GF-D8 (cell line): ENCODE results near the gene WDR81.
"Not testable (repeated sequence)": the region's sequence is repeated elsewhere in the genome, so short reads cannot be mapped to it uniquely, and the experiment has no call there.

ENCODE experiments used
- DNase-seq: peaks from one replicate; lab custom pipeline; 2025; lab: John Stamatoyannopoulos, UW

WDR81 gene

DNA sequence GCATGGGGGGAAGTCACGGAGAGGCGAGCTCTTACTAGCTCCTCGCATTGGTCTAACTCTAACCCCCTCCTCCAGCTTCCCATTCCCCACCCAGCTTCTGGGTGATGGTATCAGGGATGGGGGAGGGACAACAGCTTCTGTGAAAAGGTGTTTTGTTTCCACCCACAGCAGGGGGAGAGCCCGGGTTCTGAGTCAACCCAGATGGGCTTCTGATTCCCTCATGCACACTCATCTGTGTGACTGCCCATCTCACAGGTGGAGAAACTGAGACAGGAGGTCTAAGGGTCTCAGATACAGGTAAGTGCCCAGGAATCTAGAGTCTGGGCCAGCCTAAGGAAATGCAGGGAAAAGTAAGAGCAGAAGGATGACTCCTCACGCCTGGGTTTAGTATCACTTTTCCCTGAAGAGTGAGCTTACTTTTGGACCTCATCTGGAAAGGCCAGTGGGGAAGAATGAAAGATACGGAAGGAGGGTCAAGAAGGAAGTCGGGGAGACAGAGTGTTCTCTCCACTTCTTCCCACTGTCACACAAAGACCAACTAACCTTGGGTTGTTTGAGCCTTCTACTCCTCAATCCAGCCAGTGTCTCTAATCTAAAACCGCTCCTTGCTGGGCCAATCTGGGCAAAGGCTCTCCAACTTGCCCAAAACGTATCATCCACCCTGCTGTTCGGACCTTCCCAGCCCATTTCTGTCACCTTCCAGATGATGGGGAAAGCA lies 11.2 kb upstream of the WDR81 start:
- no peak for DNase-seq

DNA sequence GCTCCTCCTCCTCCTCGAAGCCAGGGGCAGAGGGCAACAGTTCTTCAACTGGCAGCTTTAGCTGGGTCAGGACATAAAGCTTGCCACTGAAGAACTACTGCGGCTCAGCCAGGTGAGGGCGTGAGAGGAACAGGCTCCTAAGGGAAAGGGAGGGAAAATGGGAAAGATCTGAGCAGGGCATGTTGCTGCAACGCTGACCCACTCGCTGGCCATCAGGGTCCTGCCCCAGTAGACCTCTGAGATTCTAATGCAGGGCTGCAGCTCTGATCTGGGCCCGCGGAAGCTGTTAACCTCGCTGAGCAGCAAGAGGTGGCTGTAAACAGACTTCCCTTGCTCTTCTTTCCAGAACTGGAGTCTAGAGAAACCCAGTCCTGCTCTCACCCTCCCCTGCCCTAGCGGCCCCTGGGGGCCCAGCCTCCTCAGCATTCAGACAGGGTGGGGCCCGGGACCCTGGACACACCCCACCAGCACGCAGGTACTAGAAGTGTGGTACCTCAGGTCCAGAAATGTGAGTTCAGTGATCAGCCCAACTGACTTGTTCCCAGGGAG lies 10.6 kb upstream of the WDR81 start:
- DNase-seq, result peak; percentile 1

DNA sequence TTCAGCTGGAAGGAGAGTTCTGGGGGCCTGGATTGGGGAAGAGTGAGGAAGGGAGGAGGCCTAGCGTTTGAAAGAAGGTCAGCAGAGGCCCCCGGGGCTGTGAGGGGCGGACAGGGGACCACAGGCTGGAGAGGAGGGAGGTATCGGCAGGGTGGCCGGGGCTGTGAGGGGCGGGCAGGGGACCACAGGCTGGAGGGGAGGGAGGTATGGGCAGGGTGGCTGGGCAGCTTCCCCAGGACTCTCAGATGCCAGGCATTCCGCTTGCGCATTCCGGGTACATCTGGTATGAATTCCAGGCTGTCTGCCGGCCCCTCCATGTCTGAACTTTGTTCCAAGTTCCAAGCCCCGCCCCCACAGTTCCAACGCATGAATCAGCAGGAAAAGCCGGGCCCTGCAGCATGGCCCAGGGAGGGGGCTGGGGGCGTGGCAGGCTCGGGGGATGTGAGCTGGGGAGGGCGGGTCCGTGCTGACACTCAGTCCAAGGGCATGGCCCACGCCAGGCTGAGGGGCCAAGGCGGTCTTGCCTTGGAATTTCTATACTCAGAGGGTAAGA lies 10.0 kb upstream of the WDR81 start:
- no peak for DNase-seq

DNA sequence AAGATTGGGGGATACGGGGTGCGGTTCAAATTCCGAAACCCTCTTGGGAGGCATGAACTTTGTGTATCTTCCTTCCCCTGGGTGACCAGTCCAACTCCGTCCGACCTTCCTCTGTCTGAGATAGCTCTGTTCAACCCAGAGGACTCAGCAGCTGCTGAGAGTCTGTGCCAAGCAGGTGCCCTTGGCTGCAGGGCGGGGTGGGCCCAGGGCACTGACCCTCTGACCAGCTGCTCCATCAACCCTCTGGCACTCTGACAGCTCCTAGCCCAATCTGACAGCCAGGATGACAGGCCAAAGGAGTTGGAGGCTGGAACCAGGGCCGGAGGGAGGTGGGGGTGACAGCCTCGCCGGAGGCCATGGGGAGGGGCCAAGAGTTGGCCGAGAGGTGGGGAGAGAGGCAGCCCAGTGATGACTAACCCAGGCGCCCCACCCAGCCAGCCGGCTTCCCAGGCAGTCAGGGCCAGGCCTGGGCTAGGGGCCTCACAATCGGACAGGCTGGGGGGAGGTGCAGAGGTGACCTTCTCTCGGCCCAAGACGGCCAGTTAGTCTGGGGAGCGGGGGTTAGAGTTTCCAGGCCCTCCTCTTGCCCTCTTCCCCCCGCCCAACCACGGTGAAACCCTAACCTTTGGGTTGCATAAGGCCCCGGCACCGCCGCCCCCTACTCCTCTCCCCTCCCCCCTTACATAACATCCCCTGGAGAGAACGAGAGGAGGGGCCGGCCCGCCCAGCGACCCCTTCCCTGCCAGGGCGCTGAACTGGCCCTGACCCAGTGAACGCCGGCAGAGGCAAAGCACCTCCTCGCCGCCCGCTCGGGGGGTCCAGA lies 9.3 kb upstream of the WDR81 start:
- DNase-seq, result no peak

DNA sequence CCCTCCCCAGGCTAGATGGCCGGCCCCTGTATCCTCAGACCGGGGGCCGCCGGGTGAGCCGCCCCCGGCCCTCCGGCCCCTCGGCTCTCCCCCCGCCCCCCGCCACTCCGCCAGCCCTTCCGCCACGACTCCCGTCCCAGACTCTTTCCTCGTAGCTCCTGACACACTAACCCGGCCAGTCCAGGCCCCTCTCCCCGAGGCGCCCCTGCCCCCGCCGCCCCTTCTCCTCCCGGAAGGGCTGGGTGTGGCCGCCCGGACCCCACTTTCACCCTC lies 8.8 kb upstream of the WDR81 start:
- DNase-seq, result no peak

DNA sequence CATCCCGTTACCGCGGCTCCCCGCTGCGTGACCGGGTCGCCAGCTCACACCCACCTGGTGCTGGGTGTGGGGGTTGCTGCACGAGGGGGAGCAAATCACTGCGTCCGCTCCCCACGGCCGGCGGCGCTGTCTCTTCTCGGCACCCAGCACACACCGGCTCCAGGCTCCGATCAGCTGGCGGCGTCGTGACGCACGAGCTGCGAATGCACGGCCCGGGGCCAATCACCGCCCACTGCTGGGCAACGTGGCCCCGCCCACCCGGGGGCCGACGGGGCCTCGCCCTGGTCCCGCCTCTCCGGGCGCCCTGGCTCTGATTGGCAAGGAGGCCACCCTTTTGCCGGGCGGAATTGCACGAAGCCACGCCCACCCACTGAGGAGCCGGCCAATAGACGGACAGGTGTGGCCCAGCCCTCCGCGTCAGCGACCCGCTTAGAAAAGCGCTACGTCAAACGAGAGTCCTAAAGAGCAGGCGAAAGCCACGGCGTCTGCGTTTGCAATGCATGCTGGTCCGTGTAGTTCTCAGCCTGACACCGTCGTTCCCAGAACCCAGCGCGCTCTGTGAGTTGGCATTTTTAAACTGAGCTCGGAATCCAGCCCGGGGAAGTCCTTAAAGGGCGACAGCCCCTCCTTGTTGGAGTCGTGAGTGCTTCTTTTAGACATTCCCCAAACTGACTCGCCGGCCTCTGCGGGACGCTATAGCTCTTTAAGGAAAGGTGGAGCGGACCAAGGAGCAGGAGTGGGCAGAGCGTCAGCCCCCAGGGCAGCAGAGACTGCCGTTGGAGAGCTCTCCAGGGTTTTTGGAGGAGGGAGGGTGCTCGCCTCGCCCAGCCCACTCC lies 8.2 kb upstream of the WDR81 start:
- DNase-seq, result peak; percentile 93

DNA sequence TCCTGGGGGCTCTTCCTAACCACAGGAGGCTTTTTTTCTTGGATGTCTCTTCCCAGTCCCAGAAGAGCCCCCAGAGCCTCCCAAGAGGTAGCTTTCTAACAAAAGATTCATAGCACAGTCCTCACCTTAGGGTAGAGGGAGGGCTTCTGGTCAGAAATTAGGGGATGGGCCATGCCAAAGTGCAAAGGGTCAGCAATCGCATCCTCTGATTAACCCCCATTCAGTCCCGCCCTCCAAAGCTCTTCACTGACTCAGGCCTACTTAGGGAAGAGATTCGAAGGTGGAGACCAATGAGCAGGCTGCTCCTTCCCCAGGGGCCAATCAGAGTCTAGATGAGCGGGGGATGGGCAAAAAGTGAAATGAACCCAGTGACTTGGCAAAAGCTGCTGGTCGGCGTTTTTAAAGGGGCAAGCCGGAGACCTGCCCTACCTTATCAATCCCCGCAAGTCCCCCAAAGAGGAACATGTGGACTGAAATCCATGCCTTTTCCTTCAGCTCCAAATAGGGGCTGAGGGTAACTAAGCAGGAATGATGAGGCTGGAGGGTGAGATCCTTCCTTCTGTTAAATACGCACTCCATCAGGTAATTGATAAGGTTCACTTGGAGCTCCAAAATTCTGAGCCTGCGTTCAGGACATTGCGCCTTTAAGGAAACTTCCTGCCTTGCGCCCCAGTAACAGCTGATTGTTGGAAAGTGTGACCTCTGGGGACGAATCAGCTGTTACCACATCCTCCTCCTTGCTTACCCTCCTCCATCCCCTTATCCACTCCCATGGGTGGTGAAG lies 7.4 kb upstream of the WDR81 start:
- DNase-seq, result peak; percentile 87

DNA sequence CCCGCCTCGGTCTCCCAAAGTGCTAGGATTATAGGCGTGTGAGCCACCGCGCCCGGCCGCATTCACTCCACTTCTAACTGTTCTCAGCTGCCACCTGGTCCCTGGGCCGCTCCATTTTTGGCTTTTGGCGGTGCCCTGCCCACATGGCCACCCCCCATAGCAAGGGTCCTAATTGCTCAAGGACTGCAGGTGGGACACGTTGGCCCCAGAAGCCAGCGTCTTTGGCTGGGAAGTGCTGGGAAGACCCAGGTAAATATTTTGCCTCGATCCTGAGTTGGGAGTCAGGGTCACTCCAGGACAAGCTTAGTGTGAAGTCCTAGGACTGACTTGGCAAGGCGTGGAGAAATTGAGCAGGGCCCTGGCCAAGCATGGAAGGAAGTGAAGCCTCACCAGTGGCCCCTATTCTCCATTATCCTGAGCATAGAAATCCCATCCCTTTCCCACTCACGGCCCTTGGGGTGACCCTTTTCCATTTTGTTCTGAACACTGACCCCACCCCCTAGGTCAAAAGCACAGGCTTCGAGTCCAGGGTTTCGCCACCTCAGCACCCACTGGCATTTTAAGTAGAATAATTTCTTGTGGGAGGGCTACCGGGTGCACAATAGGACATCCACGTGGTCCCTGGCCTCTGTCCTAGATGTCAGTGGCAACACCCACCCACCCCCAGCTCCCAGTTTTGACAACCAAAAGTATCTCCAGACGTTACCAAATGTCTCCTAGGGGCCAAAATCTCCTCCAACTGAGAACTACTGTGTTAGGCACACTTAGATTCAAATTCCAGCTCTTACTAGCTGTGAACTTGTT lies 5.9 kb upstream of the WDR81 start:
- DNase-seq, result no peak

DNA sequence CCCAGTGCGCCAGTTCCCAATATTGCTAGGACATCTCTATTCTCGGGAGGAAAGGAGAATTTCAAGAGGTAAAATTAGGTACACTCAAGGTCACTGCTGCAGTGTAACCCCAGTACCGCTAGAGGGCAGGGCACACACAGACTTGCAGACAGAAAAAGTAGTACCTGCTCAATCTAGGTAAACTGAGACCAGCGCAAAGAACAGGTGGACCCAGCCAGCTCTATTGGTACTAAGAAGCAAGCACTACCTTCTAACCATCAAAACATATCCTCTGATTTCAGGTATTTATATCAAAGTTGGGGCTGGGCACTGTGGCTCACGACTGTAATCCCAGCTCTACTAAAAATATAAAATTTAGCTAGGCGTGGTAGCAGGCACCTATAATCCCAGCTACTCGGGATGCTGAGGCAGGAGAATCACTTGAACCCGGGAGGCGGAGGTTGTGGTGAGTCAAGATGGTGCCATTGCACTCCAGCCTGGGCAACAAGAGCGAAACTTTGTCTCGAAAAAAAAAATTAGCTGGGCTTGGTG lies 3.6 kb upstream of the WDR81 start:
- DNase-seq, result no peak

DNA sequence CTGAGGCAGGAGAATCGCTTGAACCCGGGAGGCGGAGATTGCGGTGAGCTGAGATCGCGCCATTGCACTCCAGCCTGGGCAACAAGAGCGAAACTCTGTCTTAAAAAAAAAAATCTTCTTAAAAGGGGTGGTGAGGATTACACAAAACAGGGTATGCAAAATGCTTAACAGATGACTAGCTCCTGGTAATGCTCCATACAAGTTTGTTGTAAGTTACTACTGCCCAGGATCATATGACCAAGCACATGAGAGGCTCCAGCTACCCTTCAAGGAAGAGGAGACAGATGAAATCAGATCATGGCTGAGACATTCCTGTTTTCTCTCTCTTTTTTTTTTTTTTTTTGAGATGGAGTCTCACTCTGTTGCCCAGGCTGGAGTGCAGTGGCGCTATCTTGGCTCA lies 2.5 kb upstream of the WDR81 start:
- not testable (repeated sequence) for DNase-seq

DNA sequence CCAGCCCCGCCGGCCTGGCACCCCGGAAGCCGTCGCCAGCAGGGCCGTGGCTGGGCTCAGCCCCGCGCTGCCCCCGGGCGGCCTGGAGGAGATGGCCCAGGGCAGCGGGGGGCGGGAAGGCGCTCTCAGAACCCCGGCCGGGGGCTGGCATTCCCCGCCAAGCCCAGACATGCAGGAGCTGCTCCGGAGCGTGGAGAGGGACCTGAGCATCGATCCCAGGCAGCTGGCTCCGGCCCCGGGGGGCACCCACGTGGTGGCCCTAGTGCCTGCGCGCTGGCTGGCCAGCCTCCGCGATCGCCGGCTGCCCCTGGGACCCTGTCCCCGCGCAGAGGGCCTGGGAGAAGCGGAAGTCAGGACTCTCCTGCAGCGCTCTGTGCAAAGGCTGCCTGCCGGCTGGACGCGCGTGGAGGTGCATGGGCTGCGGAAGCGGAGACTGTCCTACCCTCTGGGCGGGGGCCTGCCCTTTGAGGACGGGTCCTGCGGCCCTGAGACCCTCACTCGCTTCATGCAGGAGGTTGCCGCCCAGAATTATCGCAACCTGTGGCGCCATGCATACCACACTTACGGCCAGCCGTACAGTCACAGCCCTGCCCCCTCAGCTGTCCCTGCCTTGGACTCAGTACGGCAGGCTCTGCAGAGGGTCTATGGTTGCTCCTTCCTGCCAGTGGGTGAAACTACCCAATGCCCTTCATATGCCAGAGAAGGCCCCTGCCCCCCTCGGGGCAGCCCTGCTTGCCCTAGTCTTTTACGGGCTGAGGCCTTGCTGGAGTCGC lies 551 bp downstream of the WDR81 start:
- DNase-seq, result no peak

DNA sequence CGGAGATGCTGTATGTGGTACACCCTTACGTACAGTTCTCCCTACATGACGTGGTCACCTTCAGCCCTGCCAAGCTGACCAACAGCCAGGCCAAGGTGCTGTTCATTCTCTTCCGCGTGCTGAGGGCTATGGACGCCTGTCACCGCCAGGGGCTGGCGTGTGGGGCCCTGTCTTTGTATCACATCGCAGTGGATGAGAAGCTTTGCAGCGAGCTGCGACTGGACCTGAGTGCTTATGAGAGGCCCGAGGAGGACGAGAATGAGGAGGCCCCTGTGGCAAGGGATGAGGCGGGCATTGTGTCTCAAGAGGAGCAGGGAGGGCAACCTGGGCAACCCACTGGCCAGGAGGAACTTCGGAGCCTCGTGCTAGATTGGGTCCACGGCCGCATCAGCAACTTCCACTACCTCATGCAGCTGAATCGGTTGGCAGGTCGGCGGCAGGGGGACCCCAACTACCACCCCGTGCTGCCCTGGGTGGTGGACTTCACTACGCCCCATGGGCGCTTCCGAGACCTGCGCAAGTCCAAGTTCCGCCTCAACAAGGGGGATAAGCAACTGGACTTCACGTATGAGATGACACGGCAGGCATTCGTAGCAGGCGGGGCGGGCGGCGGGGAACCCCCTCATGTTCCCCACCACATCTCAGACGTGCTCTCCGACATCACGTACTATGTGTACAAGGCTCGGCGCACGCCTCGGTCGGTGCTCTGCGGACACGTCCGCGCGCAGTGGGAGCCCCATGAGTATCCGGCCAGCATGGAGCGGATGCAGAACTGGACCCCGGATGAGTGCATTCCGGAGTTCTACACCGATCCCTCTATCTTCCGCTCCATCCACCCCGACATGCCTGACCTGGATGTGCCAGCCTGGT lies 1.4 kb downstream of the WDR81 start:
- no peak for DNase-seq

DNA sequence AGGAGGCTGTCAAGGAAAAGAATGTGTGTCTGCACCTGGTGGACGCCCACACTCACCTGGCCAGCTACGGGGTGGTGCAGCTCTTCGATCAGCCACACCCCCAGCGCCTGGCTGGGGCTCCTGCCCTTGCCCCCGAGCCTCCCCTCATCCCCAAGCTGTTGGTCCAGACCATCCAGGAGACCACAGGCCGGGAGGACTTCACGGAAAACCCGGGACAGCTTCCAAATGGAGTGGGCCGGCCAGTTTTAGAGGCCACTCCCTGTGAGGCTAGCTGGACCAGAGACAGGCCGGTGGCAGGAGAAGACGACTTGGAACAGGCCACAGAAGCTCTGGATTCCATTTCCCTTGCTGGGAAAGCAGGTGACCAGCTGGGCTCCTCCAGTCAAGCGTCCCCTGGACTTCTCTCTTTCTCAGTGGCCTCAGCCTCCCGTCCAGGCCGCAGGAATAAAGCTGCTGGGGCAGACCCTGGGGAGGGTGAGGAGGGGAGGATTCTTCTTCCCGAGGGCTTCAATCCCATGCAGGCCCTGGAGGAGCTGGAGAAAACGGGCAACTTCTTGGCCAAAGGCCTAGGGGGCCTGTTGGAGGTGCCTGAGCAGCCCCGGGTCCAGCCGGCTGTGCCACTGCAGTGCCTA lies 2.2 kb downstream of the WDR81 start:
- no peak for DNase-seq

DNA sequence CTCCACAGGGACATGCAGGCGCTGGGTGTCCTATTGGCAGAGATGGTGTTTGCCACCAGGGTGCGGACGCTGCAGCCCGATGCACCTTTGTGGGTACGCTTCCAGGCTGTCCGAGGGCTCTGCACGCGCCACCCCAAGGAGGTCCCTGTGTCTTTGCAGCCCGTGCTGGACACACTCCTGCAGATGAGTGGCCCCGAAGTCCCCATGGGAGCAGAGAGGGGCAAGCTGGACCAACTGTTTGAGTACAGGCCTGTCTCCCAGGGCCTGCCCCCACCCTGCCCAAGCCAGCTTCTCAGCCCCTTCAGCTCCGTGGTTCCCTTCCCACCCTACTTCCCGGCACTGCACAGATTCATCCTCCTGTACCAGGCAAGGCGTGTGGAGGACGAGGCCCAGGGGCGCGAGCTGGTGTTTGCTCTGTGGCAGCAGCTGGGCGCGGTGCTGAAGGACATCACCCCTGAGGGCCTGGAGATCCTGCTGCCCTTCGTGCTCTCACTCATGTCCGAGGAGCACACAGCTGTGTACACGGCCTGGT lies 2.8 kb downstream of the WDR81 start:
- DNase-seq, result no peak

DNA sequence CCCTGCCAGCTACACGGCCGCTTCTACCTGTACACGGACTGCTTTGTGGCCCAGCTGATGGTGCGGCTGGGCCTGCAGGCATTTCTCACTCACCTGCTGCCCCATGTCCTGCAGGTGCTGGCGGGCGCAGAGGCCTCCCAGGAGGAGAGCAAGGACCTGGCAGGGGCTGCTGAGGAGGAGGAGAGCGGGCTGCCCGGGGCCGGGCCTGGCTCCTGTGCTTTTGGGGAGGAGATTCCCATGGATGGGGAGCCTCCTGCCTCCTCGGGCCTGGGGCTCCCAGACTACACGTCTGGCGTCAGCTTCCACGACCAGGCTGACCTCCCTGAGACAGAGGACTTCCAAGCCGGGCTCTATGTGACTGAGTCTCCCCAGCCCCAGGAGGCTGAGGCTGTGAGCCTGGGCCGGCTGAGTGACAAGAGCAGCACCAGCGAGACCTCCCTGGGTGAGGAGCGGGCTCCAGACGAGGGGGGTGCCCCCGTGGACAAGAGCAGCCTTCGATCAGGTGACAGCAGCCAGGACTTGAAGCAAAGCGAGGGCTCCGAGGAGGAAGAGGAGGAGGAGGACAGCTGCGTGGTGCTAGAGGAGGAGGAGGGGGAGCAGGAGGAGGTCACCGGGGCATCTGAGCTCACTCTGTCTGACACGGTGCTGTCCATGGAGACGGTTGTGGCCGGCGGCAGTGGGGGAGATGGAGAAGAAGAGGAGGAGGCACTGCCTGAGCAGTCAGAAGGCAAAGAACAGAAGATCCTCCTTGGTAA lies 3.5 kb downstream of the WDR81 start:
- DNase-seq, result no peak

DNA sequence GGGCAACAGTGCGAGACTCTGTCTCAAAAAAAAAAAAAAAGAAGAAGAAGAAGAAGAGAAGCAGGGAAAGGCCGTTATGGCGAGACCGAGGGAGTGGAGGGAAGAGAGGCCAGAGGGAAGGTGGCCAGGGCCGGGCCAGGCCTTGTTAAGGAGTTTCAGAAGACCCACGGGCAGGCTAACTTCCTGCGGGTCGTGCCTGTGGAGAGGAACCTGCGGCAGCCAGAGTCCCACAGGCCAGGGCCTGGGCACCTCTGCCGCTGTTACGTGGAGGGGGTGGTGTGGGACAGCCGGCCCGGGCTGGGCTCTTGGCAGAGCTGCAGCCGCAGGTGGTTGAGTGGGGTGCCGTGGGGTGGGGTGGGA lies 5.4 kb downstream of the WDR81 start:
- DNase-seq, result no peak
